ENCODE measurements around the gene ARRB1. TPM values are rescaled to one million over a fixed set of nuclear protein-coding genes. Genes with fewer than 3 reads are reported as not detected.

ARRB1 gene
- total RNA-seq, 1 experiment from 2014 or later, result 219 TPM

DNA sequence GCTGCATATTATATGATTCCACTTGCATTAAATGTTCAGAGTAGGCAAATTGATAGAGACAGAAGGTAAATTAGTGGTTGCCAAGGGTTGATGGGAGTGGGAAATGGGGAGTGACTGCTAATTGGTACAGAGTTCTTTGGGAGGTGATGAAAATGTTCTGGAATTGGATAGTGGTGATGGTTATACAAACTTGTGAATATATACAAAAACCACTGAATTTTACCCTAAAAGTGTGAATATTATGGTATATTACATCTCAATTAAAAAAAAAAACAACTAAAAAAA lies 52.5 kb downstream of the ARRB1 start:
- TF ChIP-seq POLR2AphosphoS5 (IDR thresholded peaks at IDR 0.05; ENCODE audit: low read depth, low read length) (no peak), TCF7L2 (IDR thresholded peaks at IDR 0.05; ENCODE audit: low read depth, low read length) (no peak), SIN3A (IDR thresholded peaks at IDR 0.05; ENCODE audit: borderline replicate concordance, insufficient read depth, low read depth, low read length) (no peak)
- TF ChIP-seq, protein P1, sequence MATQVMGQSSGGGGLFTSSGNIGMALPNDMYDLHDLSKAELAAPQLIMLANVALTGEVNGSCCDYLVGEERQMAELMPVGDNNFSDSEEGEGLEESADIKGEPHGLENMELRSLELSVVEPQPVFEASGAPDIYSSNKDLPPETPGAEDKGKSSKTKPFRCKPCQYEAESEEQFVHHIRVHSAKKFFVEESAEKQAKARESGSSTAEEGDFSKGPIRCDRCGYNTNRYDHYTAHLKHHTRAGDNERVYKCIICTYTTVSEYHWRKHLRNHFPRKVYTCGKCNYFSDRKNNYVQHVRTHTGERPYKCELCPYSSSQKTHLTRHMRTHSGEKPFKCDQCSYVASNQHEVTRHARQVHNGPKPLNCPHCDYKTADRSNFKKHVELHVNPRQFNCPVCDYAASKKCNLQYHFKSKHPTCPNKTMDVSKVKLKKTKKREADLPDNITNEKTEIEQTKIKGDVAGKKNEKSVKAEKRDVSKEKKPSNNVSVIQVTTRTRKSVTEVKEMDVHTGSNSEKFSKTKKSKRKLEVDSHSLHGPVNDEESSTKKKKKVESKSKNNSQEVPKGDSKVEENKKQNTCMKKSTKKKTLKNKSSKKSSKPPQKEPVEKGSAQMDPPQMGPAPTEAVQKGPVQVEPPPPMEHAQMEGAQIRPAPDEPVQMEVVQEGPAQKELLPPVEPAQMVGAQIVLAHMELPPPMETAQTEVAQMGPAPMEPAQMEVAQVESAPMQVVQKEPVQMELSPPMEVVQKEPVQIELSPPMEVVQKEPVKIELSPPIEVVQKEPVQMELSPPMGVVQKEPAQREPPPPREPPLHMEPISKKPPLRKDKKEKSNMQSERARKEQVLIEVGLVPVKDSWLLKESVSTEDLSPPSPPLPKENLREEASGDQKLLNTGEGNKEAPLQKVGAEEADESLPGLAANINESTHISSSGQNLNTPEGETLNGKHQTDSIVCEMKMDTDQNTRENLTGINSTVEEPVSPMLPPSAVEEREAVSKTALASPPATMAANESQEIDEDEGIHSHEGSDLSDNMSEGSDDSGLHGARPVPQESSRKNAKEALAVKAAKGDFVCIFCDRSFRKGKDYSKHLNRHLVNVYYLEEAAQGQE (IDR thresholded peaks at IDR 0.05; ENCODE audit: insufficient read depth in 1 of 2, low read depth in 2 of 2, low read length in 1 of 2), result no peak
- TF ChIP-seq, protein P2, sequence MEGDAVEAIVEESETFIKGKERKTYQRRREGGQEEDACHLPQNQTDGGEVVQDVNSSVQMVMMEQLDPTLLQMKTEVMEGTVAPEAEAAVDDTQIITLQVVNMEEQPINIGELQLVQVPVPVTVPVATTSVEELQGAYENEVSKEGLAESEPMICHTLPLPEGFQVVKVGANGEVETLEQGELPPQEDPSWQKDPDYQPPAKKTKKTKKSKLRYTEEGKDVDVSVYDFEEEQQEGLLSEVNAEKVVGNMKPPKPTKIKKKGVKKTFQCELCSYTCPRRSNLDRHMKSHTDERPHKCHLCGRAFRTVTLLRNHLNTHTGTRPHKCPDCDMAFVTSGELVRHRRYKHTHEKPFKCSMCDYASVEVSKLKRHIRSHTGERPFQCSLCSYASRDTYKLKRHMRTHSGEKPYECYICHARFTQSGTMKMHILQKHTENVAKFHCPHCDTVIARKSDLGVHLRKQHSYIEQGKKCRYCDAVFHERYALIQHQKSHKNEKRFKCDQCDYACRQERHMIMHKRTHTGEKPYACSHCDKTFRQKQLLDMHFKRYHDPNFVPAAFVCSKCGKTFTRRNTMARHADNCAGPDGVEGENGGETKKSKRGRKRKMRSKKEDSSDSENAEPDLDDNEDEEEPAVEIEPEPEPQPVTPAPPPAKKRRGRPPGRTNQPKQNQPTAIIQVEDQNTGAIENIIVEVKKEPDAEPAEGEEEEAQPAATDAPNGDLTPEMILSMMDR (IDR thresholded peaks at IDR 0.05), result no peak
- ChIA-PET CTCF (no interaction called here), POLR2A (no interaction called here)
- no peak for DNase-seq (ENCODE audit: low read depth, low spot score)
- Histone ChIP-seq H3K36me3 (ENCODE audit: control insufficient read depth, insufficient read depth, low read length) (no peaks in the 10 kb centered on the region), H3K4me3 (ENCODE audit: low read depth in 2 of 2, low read length in 2 of 2) (no peak overlapping the region), H3K27ac (ENCODE audit: low read length) (no peak overlapping the region), H3K9me3 (ENCODE audit: control insufficient read depth, insufficient read depth, low read depth, low read length) (no peaks in the 10 kb centered on the region), H3K4me1 (ENCODE audit: control insufficient read depth, insufficient read depth, low read length) (peaks cover 10% of the 10 kb centered on the region), H3K27me3 (ENCODE audit: control insufficient read depth, insufficient read depth, low read length) (no peaks in the 10 kb centered on the region)
- in situ Hi-C loops (cut with HindIII; ENCODE audit: low pct_unique_long_range_greater_than_20kb, low sequenced_read_pairs) (no loop called here), intact Hi-C loops (cut with micrococcal nuclease; ENCODE audit: unreplicated experiment) (no loop called here)
- no TSS peak for BruUV-seq (replicated peaks)
- ATAC-seq, result no peak

DNA sequence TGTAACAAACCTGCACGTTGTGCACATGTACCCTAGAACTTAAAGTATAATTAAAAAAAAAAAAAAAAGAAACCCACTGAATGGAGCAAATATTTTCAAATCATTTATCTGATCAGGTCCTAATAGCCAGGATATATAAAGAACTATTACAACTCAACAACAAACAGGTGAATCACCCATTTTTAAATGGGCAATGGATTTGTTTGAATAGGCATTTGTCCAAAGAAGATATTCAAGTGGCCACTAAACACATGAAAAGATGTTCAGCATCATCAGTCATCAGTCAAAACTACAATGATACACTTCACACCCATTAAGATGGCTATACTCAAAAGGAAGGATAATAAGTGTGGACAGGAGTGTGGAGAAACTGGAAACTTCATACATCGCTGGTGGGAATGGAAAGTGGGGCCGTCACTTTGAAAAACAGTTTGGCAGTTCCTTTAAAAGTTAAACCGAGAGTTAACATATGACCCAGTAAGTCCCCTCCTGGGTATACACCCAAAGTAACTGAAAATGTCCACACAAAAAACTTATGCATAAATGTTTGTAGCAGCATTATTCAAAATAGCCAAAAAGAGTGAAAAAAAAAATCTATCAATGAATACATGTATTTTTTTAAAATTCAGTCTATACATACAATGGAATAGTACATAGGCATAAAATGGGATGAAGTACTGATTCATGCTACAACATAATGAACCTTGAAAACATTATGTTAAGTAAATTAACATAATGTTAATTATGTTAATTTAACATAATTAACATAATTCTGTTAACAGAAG lies 53.1 kb downstream of the ARRB1 start:
- Histone ChIP-seq H3K9me3 (ENCODE audit: control insufficient read depth, insufficient read depth, low read depth, low read length) (no peaks in the 10 kb centered on the region), H3K4me3 (ENCODE audit: low read depth in 2 of 2, low read length in 2 of 2) (no peak overlapping the region), H3K36me3 (ENCODE audit: control insufficient read depth, insufficient read depth, low read length) (no peaks in the 10 kb centered on the region), H3K27me3 (ENCODE audit: control insufficient read depth, insufficient read depth, low read length) (no peaks in the 10 kb centered on the region), H3K27ac (ENCODE audit: low read length) (no peak overlapping the region), H3K4me1 (ENCODE audit: control insufficient read depth, insufficient read depth, low read length) (peaks cover 12% of the 10 kb centered on the region)
- TF ChIP-seq, protein P1 (IDR thresholded peaks at IDR 0.05; ENCODE audit: insufficient read depth in 1 of 2, low read depth in 2 of 2, low read length in 1 of 2), result no peak
- TF ChIP-seq POLR2AphosphoS5 (IDR thresholded peaks at IDR 0.05; ENCODE audit: low read depth, low read length) (no peak), SIN3A (IDR thresholded peaks at IDR 0.05; ENCODE audit: borderline replicate concordance, insufficient read depth, low read depth, low read length) (no peak), TCF7L2 (IDR thresholded peaks at IDR 0.05; ENCODE audit: low read depth, low read length) (no peak)
- TF ChIP-seq, protein P2 (IDR thresholded peaks at IDR 0.05), result no peak
- ChIA-PET CTCF (no interaction called here), POLR2A (no interaction called here)
- intact Hi-C loops (cut with micrococcal nuclease; ENCODE audit: unreplicated experiment) (no loop called here), in situ Hi-C loops (cut with HindIII; ENCODE audit: low pct_unique_long_range_greater_than_20kb, low sequenced_read_pairs) (no loop called here)
- ATAC-seq, result no peak
- no peak for DNase-seq (ENCODE audit: low read depth, low spot score)
- BruUV-seq (replicated peaks), result TSS peak; percentile 7
